ENCODE data around the gene GRB7. TPM values are rescaled to one million over a fixed set of nuclear protein-coding genes. Genes with fewer than 3 reads are reported as not detected.

Gene GRB7
- total and polyA plus RNA-seq, 9 of the 15 experiments (the other 6 are each of a cell fraction or from before 2014, with no cell fraction given), result 0.04 to 6.2 (median 2.2) TPM

DNA sequence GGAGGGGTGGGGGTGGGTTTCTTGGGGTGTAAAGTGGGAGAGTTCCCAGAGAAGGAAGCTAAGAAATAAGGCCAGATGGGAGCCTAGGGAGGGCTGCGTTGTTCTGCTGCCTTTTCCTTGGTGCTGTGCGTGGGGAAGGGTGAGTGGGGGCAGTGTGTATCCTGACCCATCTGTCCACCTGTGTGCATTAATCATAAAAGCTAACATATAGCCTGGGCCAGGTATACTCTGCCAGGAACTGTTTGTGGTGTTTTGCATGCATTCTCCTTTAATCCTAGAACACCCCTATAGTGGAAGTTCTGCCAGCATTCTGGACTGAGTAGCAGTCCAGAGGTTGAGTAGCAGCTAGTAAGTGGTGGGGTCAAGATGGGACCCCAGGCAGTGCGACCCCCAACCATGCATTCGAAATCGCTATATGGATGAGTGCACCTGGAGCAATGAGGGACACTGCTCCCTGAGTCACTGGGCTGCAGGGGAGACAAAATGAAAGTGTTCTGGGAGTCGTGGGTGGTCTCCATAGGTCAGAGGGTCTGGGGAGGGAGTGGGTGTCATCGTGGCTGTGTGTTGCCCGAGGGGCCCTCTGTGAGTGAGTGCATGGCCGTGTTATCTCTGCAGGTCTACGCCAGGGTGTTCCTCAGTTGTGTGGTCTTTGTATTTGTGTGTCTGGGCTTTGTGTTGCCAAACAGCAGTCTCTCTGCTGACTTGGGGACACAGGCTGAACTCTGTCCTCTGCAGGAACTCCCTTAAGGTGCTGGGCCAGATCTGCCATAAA is 36.5 kb upstream of the GRB7 start:
- ChIA-PET POLR2A (interaction anchor here (0.6 to 1.5 kb wide), 3 partner anchors 13 to 288 kb away, joined by 3 to 7 read pairs (median 3); no protein-coding TSS in a partner anchor), CTCF (ENCODE audit: low intra/inter-chr PET ratio) (no interaction called here)
- Histone ChIP-seq H3K4me2 (ENCODE audit: insufficient read depth, low read length) (no peak overlapping the region), H3K9me1 (ENCODE audit: control insufficient read depth, insufficient read depth, low read length) (no peaks in the 10 kb centered on the region), H3K4me3 (no peak overlapping the region), H4K20me1 (replicated peaks; ENCODE audit: control insufficient read depth, insufficient read depth, low read length) (no peaks in the 10 kb centered on the region; the same call in 1 of the 2 replicates), H3K27me3 (ENCODE audit: control insufficient read depth in 2 of 2, insufficient read depth in 2 of 2, low read length in 2 of 2) (no peaks in the 10 kb centered on the region; a peak in 1 of 5 replicates), H3K79me2 (ENCODE audit: control insufficient read depth, insufficient read depth, low read length) (no peaks in the 10 kb centered on the region), H3K4me1 (replicated peaks in 1 of 2; ENCODE audit: control insufficient read depth in 2 of 2, insufficient read depth in 2 of 2, low read length in 2 of 2) (peaks cover 0 to 26% of the 10 kb centered on the region in 2 experiments; a peak in 3 of 5 replicates), H3K9me3 (replicated peaks; ENCODE audit: control insufficient read depth, insufficient read depth, low read depth, low read length) (no peaks in the 10 kb centered on the region), H3K9ac (ENCODE audit: insufficient read depth in 1 of 2, low read depth in 2 of 2, low read length in 2 of 2) (peak overlapping the region in 1 of 2 experiments; percentile 43; a peak in 1 of 4 replicates), H3K36me3 (ENCODE audit: control insufficient read depth, insufficient read depth, low read length) (no peaks in the 10 kb centered on the region), H2AFZ (ENCODE audit: low read depth, low read length) (no peak overlapping the region), H3K27ac (ENCODE audit: extremely low read depth, low read depth, low read length) (no peak overlapping the region)
- ATAC-seq (peak; percentile 35; the same call in 1 of the 3 replicates), FAIRE-seq (no peak), DNase-seq (ENCODE audit: extremely low read depth in 1 of 4, low spot score in 3 of 4) (no peak)
- WGBS (ENCODE audit: insufficient coverage, low coverage, missing lambda C conversion rate), result 28% methylated on average over 10 of the region's 10 CpGs
- BruUV-seq (replicated peaks), result no TSS peak
- in situ Hi-C loops (cut with MboI), result no loop called here
- intact Hi-C loops (cut with micrococcal nuclease), result no loop called here
- TF ChIP-seq ARID3A (IDR thresholded peaks at IDR 0.05; ENCODE audit: borderline replicate concordance, low read depth, low read length) (no peak), ZNF143 (CRISPR knock-in tag; IDR thresholded peaks at IDR 0.05) (no peak), MTF1 (CRISPR knock-in tag; IDR thresholded peaks at IDR 0.05; ENCODE audit: borderline replicate concordance) (no peak), ZNF23 (CRISPR knock-in tag; IDR thresholded peaks at IDR 0.05) (no peak), CAMTA2 (CRISPR knock-in tag; conservative IDR thresholded peaks at IDR 0.05) (no peak), PYGO2 (tag; IDR thresholded peaks at IDR 0.05) (no peak), NFIC (IDR thresholded peaks at IDR 0.05) (no peak), HNRNPH1 (optimal IDR thresholded peaks at IDR 0.05; ENCODE audit: low read depth, low read length) (no peak)
- TF ChIP-seq, protein P1, sequence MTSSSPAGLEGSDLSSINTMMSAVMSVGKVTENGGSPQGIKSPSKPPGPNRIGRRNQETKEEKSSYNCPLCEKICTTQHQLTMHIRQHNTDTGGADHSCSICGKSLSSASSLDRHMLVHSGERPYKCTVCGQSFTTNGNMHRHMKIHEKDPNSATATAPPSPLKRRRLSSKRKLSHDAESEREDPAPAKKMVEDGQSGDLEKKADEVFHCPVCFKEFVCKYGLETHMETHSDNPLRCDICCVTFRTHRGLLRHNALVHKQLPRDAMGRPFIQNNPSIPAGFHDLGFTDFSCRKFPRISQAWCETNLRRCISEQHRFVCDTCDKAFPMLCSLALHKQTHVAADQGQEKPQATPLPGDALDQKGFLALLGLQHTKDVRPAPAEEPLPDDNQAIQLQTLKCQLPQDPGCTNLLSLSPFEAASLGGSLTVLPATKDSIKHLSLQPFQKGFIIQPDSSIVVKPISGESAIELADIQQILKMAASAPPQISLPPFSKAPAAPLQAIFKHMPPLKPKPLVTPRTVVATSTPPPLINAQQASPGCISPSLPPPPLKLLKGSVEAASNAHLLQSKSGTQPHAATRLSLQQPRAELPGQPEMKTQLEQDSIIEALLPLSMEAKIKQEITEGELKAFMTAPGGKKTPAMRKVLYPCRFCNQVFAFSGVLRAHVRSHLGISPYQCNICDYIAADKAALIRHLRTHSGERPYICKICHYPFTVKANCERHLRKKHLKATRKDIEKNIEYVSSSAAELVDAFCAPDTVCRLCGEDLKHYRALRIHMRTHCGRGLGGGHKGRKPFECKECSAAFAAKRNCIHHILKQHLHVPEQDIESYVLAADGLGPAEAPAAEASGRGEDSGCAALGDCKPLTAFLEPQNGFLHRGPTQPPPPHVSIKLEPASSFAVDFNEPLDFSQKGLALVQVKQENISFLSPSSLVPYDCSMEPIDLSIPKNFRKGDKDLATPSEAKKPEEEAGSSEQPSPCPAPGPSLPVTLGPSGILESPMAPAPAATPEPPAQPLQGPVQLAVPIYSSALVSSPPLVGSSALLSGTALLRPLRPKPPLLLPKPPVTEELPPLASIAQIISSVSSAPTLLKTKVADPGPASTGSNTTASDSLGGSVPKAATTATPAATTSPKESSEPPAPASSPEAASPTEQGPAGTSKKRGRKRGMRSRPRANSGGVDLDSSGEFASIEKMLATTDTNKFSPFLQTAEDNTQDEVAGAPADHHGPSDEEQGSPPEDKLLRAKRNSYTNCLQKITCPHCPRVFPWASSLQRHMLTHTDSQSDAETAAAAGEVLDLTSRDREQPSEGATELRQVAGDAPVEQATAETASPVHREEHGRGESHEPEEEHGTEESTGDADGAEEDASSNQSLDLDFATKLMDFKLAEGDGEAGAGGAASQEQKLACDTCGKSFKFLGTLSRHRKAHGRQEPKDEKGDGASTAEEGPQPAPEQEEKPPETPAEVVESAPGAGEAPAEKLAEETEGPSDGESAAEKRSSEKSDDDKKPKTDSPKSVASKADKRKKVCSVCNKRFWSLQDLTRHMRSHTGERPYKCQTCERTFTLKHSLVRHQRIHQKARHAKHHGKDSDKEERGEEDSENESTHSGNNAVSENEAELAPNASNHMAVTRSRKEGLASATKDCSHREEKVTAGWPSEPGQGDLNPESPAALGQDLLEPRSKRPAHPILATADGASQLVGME (CRISPR knock-in tag; IDR thresholded peaks at IDR 0.05), result no peak
- TF ChIP-seq, protein P2, sequence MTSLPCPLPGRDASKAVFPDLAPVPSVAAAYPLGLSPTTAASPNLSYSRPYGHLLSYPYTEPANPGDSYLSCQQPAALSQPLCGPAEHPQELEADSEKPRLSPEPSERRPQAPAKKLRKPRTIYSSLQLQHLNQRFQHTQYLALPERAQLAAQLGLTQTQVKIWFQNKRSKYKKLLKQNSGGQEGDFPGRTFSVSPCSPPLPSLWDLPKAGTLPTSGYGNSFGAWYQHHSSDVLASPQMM (CRISPR knock-in tag; IDR thresholded peaks at IDR 0.05), result no peak

Data from K562 (cell line).